Neural progenitor cell (in vitro differentiated cells): ENCODE results near the gene GCA. TPM values are rescaled to one million over a fixed set of nuclear protein-coding genes. Genes with fewer than 3 reads are reported as not detected.

Experiments used
- DNase-seq: peaks from one replicate; pipeline ENCODE4 v3.0.0-alpha.2; 2016; ENCODE audit warnings: low spot score
- H2AFZ ChIP-seq: fragments of 200-600 bp; sonication (generic); replicated peaks from 2 replicates; pipeline ENCODE4 v1.6.1; 2016; ENCODE audit warnings: antibody characterized with exemption
- H3F3A ChIP-seq: fragments of 200-600 bp; sonication (generic); 2 replicates; pipeline ENCODE4 v1.6.1; 2016; ENCODE audit warnings: antibody characterized with exemption, low read depth
- H3K27ac ChIP-seq: fragments of 200-600 bp; sonication (generic); 2 replicates; pipeline ENCODE4 v1.5.1; 2016; ENCODE audit warnings: mild to moderate bottlenecking
- H3K27me3 ChIP-seq: fragments of 200-600 bp; sonication (generic); 2 replicates; pipeline ENCODE4 v1.6.1; 2016; ENCODE audit warnings: mild to moderate bottlenecking, moderate library complexity
- H3K36me3 ChIP-seq: fragments of 200-600 bp; sonication (generic); 2 replicates; pipeline ENCODE4 v1.5.1; 2016
- H3K4me1 ChIP-seq: fragments of 200-600 bp; sonication (generic); 2 replicates; pipeline ENCODE4 v1.6.1; 2016; ENCODE audit warnings: mixed run types
- H3K4me2 ChIP-seq: fragments of 200-600 bp; sonication (generic); 2 replicates; pipeline ENCODE4 v1.6.1; 2016
- H3K4me3 ChIP-seq: fragments of 200-600 bp; sonication (generic); 2 replicates; pipeline ENCODE4 v1.5.1; 2016
- H3K79me2 ChIP-seq: fragments of 200-600 bp; sonication (generic); 2 replicates; pipeline ENCODE4 v1.6.1; 2016; ENCODE audit warnings: low read depth
- H3K9ac ChIP-seq: fragments of 200-600 bp; sonication (generic); 2 replicates; pipeline ENCODE4 v1.6.1; 2016
- H3K9me3 ChIP-seq: fragments of 200-600 bp; sonication (generic); 2 replicates; pipeline ENCODE4 v1.5.1; 2016; ENCODE audit warnings: low read depth
- H4K20me1 ChIP-seq: fragments of 200-600 bp; sonication (generic); 2 replicates; pipeline ENCODE4 v1.6.1; 2016; ENCODE audit warnings: low read depth
- H3K27ac Mint-ChIP-seq: 3 replicates; pipeline ENCODE4 v1.8.0; 2021; ENCODE audit warnings: mixed read lengths
- H3K27me3 Mint-ChIP-seq: 2 replicates; pipeline ENCODE4 v1.8.0; 2022; ENCODE audit warnings: low read depth, mild to moderate bottlenecking, inconsistent platforms, moderate library complexity, mixed read lengths; ENCODE audit not compliant: insufficient read depth
- H3K36me3 Mint-ChIP-seq: 3 replicates; pipeline ENCODE4 v1.8.0; 2021; ENCODE audit warnings: mixed read lengths
- H3K4me1 Mint-ChIP-seq: 3 replicates; pipeline ENCODE4 v1.8.0; 2021; ENCODE audit warnings: mixed read lengths
- H3K4me3 Mint-ChIP-seq: 3 replicates; pipeline ENCODE4 v1.8.0; 2021; ENCODE audit warnings: mild to moderate bottlenecking, moderate library complexity, mixed read lengths
- H3K9me3 Mint-ChIP-seq: 3 replicates; pipeline ENCODE4 v1.8.0; 2020; ENCODE audit warnings: mixed read lengths
- EZH2 ChIP-seq: fragments of 200-600 bp; sonication (generic); IDR thresholded peaks from 2 replicates; pipeline ENCODE4 v1.6.1; 2017; ENCODE audit warnings: antibody characterized with exemption, mild to moderate bottlenecking, moderate library complexity
- EZH2phosphoT487 ChIP-seq: fragments of 200-600 bp; sonication (generic); IDR thresholded peaks from 2 replicates; pipeline ENCODE4 v1.6.1; 2017; ENCODE audit warnings: antibody characterized with exemption
- total RNA-seq: library from RNA; depleted of rRNA; stranded (reverse); fragments of >200 nt; gene quantifications from 2 replicates; pipeline ENCODE4 v1.2.3, GENCODE V29; 2015; ENCODE audit warnings: low replicate concordance
- TF ChIP-seq, protein P1 (sequence below): fragments of 200-600 bp; sonication (generic); IDR thresholded peaks from 2 replicates; pipeline ENCODE4 v1.5.1; 2017; ENCODE audit warnings: antibody characterized with exemption, mild to moderate bottlenecking

The GCA gene
- total RNA-seq, 1 donor from 2014 or later: 64.8 TPM

- Histone ChIP-seq H3K9ac (no peak overlapping the region), H3K9me3 (no peaks in the 10 kb centered on the region), H3K4me1 (no peaks in the 10 kb centered on the region), H3K79me2 (no peaks in the 10 kb centered on the region), H3K27me3 (no peaks in the 10 kb centered on the region), H3K36me3 (no peaks in the 10 kb centered on the region), H3F3A (no peaks in the 10 kb centered on the region), H2AFZ (no peak overlapping the region), H3K4me3 (no peak overlapping the region), H3K27ac (no peak overlapping the region), H3K4me2 (no peak overlapping the region), H4K20me1 (no peaks in the 10 kb centered on the region)
- TF ChIP-seq EZH2phosphoT487 (no peak), EZH2 (no peak)
- TF ChIP-seq, protein P1, sequence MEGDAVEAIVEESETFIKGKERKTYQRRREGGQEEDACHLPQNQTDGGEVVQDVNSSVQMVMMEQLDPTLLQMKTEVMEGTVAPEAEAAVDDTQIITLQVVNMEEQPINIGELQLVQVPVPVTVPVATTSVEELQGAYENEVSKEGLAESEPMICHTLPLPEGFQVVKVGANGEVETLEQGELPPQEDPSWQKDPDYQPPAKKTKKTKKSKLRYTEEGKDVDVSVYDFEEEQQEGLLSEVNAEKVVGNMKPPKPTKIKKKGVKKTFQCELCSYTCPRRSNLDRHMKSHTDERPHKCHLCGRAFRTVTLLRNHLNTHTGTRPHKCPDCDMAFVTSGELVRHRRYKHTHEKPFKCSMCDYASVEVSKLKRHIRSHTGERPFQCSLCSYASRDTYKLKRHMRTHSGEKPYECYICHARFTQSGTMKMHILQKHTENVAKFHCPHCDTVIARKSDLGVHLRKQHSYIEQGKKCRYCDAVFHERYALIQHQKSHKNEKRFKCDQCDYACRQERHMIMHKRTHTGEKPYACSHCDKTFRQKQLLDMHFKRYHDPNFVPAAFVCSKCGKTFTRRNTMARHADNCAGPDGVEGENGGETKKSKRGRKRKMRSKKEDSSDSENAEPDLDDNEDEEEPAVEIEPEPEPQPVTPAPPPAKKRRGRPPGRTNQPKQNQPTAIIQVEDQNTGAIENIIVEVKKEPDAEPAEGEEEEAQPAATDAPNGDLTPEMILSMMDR: no peak
- Mint-ChIP-seq H3K27me3 (peaks cover 2% of the 10 kb centered on the region), H3K36me3 (no peaks in the 10 kb centered on the region), H3K27ac (no peak overlapping the region), H3K9me3 (no peaks in the 10 kb centered on the region), H3K4me1 (no peaks in the 10 kb centered on the region), H3K4me3 (no peak overlapping the region)
- DNase-seq: no peak
Measured at GRCh38 chr2:162330881-162331280, 13.1 kb upstream of the GCA start.

GRCh38 chr2:162333968-162334367 lies 10.0 kb upstream of the GCA start:
- Mint-ChIP-seq H3K4me3 (no peak overlapping the region), H3K9me3 (no peaks in the 10 kb centered on the region), H3K27ac (no peak overlapping the region), H3K4me1 (peaks cover 6% of the 10 kb centered on the region), H3K27me3 (peaks cover 2% of the 10 kb centered on the region), H3K36me3 (no peaks in the 10 kb centered on the region)
- H3K27ac ChIP-seq: no peak overlapping the region
- H3K4me1 ChIP-seq: no peaks in the 10 kb centered on the region
- no peak overlapping the region for H3K4me3 ChIP-seq
- no peak overlapping the region for H3K9ac ChIP-seq
- H4K20me1 ChIP-seq: no peaks in the 10 kb centered on the region
- no peaks in the 10 kb centered on the region for H3F3A ChIP-seq
- no peaks in the 10 kb centered on the region for H3K36me3 ChIP-seq
- peak; percentile 42 for DNase-seq
- H3K27me3 ChIP-seq: peaks cover 12% of the 10 kb centered on the region
- no peak overlapping the region for H2AFZ ChIP-seq
- H3K9me3 ChIP-seq: no peaks in the 10 kb centered on the region
- no peak overlapping the region for H3K4me2 ChIP-seq
- no peaks in the 10 kb centered on the region for H3K79me2 ChIP-seq
- TF ChIP-seq, protein P1: peak; percentile 56
- no peak for TF ChIP-seq EZH2

- H3K9ac ChIP-seq: no peak overlapping the region
- Mint-ChIP-seq H3K36me3 (no peaks in the 10 kb centered on the region), H3K4me3 (no peak overlapping the region), H3K4me1 (peaks cover 6% of the 10 kb centered on the region), H3K27me3 (peaks cover 2% of the 10 kb centered on the region), H3K9me3 (no peaks in the 10 kb centered on the region), H3K27ac (no peak overlapping the region)
- no peaks in the 10 kb centered on the region for H3K4me1 ChIP-seq
- H3K27ac ChIP-seq: no peak overlapping the region
- no peaks in the 10 kb centered on the region for H3K36me3 ChIP-seq
- H3K79me2 ChIP-seq: no peaks in the 10 kb centered on the region
- H2AFZ ChIP-seq: no peak overlapping the region
- H3K27me3 ChIP-seq: peaks cover 47% of the 10 kb centered on the region
- no peak for DNase-seq
- no peak overlapping the region for H3K4me2 ChIP-seq
- no peaks in the 10 kb centered on the region for H3K9me3 ChIP-seq
- no peak overlapping the region for H3K4me3 ChIP-seq
- no peaks in the 10 kb centered on the region for H4K20me1 ChIP-seq
- TF ChIP-seq EZH2phosphoT487 (no peak), EZH2 (no peak)
- TF ChIP-seq, protein P1: no peak
- no peaks in the 10 kb centered on the region for H3F3A ChIP-seq
Measured at GRCh38 chr2:162337868-162338267, 6.1 kb upstream of the GCA start.
